NCI-H2107 treated with DMSO at 0.1 percent for 48 hours (cell line): ENCODE measurements around the gene PSMD12.
"Not testable (repeated sequence)": the region's sequence is repeated elsewhere in the genome, so short reads cannot be mapped to it uniquely, and the experiment has no call there.

Experiments used
- DNase-seq: peaks from one replicate; lab custom pipeline; 2025; ENCODE audit not compliant: unreplicated experiment; lab: John Stamatoyannopoulos, UW

PSMD12 gene

DNA sequence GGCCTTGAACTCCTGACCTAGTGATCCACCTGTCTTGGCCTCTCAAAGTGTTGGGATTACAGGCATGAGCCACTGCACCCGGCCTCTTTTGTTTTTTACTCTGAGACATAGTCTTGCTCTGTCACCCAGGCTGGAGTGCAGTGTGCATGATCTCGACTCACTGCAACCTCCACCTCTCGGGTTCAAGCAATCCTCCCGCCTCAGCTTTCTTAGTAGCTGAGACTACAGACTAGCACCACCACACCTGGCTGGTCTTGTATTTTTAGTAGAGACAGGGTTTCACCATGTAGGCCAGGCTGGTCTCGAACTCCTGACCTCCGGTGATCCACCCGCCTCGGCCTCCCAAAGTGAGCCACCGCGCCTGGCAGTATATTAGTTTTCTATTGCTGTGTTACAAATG, 22.2 kb upstream of the PSMD12 start:
- not testable (repeated sequence) for DNase-seq

DNA sequence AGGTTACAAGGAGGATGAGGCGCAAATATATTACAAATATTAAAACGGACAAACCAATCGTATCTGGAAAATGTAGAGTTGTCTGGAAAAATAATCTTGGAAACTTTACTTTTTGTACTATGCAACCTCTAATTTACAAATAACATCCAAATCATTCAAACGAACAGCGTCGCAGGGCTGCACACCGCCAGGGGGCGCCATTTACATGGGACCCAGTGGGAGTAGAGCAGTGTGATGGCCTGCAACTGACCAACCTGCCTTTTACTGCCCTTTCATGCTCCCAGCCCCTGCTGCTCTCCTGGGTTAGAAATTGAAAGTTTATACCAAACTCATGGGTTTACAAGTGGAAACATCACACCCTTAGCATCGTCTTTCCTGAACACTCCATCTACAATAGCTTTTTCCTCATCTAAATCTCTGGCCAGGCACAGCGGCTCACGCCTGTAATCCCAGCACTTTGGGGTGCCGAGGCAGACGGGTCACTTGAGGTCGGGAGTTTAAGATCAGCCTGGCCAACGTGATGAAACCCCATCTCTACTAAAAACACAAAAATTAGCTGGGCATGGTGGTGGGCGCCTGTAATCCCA, 20.7 kb upstream of the PSMD12 start:
- DNase-seq = peak; percentile 34

- DNase-seq = no peak
These were observed 19.0 kb upstream of the PSMD12 start for GRCh38 chr17:67385122-67385988.

DNA sequence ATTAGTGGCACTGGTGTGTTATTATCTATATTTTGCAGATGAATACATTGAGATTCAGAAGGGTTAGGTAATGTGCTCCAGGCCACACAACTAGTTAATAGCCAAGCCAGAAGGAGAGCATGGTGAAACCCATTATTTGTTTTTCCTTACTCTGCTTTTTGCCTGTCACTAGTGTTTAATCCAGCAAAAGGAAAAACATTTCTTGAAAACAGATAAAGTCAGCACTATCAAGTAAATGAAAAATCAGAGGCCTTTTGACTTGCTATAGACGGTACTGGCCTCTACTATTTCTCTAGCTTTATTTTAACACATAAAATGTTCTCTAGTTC, 15.5 kb upstream of the PSMD12 start:
- no peak for DNase-seq

GRCh38 chr17:67379251-67379630, 12.9 kb upstream of the PSMD12 start:
- DNase-seq = no peak

- DNase-seq = peak; percentile 37
These were observed 12.3 kb upstream of the PSMD12 start for GRCh38 chr17:67378454-67379250.

DNA sequence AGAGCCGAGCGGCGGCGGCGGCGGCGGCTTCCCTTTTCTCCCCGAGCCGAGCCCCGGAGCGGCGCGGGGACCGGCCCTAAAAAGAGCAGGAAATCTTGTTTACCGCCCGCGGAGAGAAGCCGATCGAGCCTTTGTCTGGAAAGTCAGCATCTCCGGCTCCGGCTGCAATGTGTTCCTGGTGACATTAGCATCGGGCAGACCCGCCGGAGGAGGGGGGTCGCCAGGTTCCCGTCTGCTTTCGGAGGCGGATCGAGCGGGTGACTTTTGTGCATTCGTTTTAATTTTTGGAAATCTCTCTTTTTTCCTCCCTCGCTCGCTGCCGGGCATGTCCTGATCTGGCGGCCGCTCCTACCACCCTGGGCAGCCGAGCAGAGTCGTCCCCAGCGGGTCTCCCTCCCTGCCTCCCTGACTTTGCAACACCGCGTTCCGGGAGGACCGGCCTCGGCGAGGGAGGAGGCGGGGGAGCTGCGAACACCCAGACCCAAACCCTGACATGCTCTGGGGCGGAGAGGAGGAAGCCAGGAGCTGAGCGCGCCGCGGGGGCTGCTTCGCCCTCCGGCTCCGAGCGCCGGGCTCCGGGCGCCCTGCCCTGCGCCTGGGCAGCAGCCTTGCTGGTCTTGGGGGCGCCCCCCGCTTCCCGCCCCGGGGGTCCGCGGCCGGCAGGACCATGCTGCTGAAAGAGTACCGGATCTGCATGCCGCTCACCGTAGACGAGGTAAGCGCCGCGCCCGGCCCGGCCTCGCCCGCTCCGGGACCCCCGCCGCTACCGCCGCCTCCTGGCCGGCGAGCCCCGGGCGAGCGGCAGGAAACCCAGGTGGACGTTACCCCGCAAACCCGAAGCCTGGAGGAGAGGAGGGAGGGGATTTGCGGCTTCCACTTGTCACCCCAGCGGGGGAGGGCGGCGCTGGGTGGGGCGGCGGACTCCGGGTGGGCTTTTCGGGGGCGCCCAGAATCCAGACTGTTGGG, 11.4 kb upstream of the PSMD12 start:
- peak; percentile 9 for DNase-seq

GRCh38 chr17:67376737-67377487, 10.5 kb upstream of the PSMD12 start, which contains the start of gene PITPNC1:
Gene PITPNC1 (plus strand): TSS chr17:67377281.
- DNase-seq = peak; percentile 24

- no peak for DNase-seq
These were observed 10.0 kb upstream of the PSMD12 start for GRCh38 chr17:67376415-67376736.

DNA sequence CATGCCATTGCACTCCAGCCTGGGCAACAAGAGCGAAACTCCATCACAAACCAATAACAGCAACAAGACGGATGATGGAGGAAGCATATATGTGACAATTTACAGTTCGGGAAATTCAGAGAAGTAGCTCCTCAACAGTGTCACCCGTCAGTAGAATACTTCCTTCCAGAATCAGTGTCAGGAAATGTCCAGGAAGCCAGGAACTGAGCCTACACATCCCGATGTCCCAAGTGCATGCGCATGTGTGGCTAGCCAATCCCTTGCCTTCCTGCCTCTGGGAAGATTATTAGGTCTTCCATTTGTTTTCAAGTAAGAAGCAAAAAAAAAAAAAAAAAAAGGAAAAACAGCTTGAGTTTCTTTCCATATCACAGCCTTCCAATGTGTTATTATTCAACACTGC, 9.3 kb upstream of the PSMD12 start:
- DNase-seq = no peak

- no peak for DNase-seq
These were observed 8.7 kb upstream of the PSMD12 start for GRCh38 chr17:67375054-67375427.

DNA sequence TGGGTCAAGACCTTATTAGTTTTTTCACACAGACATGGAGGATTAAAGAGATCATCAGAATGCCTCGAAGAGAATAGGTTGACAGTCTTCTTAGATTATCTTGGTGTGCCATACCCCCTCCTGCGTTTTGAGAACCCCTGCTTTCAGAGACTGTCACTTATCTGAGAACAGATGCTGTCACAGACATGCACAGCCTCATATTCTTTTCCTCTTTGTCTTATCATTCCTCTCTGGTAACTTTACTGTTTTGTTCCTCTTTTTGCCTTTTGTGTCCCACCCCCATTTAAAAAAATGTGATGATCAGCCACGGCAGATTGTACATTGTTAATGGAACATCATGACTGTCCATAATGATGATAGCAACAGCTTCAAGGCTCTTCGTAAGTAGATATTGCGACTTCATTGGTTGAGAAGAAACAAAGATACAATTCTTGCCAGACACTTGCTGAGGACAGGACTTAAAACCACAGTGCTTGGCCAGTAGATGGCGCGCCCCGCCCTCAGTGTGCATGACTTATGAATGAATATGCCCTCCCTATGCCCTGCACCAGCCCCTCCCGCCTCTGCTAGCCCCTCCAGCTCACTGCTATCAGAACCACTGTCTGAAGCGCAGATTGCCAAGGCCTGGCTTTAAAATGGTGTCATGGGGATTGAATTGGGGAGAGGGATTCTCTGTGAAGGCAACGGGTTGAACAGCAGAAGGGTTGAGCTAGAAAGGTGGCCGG, 8.1 kb upstream of the PSMD12 start:
- DNase-seq = peak; percentile 68

GRCh38 chr17:67372751-67373150, 6.4 kb upstream of the PSMD12 start:
- DNase-seq = no peak

DNA sequence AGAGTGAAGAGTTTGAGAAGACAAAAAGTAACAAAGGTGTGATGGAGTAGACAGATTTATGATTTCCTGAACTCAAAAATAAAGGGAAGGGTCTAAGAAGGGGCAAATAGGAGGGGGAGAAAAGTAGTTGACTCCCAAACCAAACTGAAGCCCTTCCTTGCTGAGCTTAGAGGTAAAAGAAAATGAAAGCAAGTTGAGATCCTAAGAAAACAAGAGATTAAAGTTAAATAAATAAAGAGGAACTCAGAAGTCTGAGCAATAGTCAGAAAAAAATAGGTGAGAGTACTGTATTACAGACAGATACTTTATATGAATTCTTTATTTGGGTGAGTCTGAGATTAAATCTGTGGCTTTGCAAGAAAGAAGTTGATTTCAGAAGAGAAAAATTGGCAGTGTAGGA, 3.3 kb upstream of the PSMD12 start:
- no peak for DNase-seq

GRCh38 chr17:67365738-67366192, 612 bp downstream of the PSMD12 start:
- no peak for DNase-seq

GRCh38 chr17:67364847-67365737, 1.3 kb downstream of the PSMD12 start:
- DNase-seq = no peak

- no peak for DNase-seq
These were observed 4.2 kb downstream of the PSMD12 start for GRCh38 chr17:67362173-67362572.

DNA sequence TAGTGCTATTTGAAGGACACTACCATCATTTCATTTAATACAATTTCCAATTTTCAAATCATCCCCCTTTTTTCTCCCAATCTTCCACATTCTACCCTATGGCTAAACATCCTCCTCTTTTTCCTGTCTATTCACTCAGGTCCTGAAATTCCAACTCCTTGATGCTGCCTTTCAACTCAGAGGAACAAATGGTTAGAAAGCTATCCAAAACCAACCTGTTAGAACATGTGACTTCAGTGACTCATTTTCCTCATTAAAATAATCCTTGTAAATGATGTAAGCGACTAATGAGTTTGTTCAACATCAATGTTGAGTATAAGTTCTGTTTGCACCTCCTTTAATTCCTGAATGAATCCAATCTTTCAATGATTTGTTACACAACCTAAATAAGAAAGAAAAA, 5.5 kb downstream of the PSMD12 start:
- no peak for DNase-seq
